Measurements from ENCODE around the gene MRPL28.
"Not testable (repeated sequence)": the region's sequence is repeated elsewhere in the genome, so short reads cannot be mapped to it uniquely, and the experiment has no call there.

MRPL28 gene

GRCh38 chr16:386641-387156, 16.4 kb upstream of the MRPL28 start:
- H3K9ac ChIP-seq (ENCODE audit: low read depth, low read length) = no peak overlapping the region
- H3K36me3 ChIP-seq (ENCODE audit: control insufficient read depth, insufficient read depth, low read length) = no peaks in the 10 kb centered on the region

GRCh38 chr16:383326-384051, 13.2 kb upstream of the MRPL28 start:
- H3K9ac ChIP-seq (ENCODE audit: low read depth, low read length) = peak overlapping the region; percentile 73
- H3K9me3 ChIP-seq (ENCODE audit: control insufficient read depth, insufficient read depth, low read length) = no peaks in the 10 kb centered on the region
- peaks cover 15% of the 10 kb centered on the region for H3K4me1 ChIP-seq (ENCODE audit: control insufficient read depth, insufficient read depth, low read length)
- H3K4me3 ChIP-seq (ENCODE audit: low read depth, low read length) = peak overlapping the region; percentile 79
- H3K27me3 ChIP-seq (ENCODE audit: control insufficient read depth, insufficient read depth, low read length) = no peaks in the 10 kb centered on the region
- H3K36me3 ChIP-seq (ENCODE audit: control insufficient read depth, insufficient read depth, low read length) = no peaks in the 10 kb centered on the region

More at GRCh38 chr16:386641-387156, 16.4 kb upstream of the MRPL28 start:
- H3K27me3 ChIP-seq (ENCODE audit: control insufficient read depth, insufficient read depth, low read length) = no peaks in the 10 kb centered on the region
- H3K4me1 ChIP-seq (ENCODE audit: control insufficient read depth, insufficient read depth, low read length) = peaks cover 8% of the 10 kb centered on the region
- H3K9me3 ChIP-seq (ENCODE audit: control insufficient read depth, insufficient read depth, low read length) = no peaks in the 10 kb centered on the region
- H3K4me3 ChIP-seq (ENCODE audit: low read depth, low read length) = no peak overlapping the region

GRCh38 chr16:381789-382717, 11.7 kb upstream of the MRPL28 start, which contains the start of gene PGAP6:
Gene PGAP6, minus strand, starts transcription at chr16:381978. Its CDS starts 157 bp downstream, at chr16:381821.
- peaks cover 8% of the 10 kb centered on the region for H3K36me3 ChIP-seq (ENCODE audit: control insufficient read depth, insufficient read depth, low read length)
- no peaks in the 10 kb centered on the region for H3K9me3 ChIP-seq (ENCODE audit: control insufficient read depth, insufficient read depth, low read length)
- peaks cover 15% of the 10 kb centered on the region for H3K4me1 ChIP-seq (ENCODE audit: control insufficient read depth, insufficient read depth, low read length)
- H3K9ac ChIP-seq (ENCODE audit: low read depth, low read length) = peak within 1 kb of the TSS; percentile 76
- no peaks in the 10 kb centered on the region for H3K27me3 ChIP-seq (ENCODE audit: control insufficient read depth, insufficient read depth, low read length)
- peak within 1 kb of the TSS; percentile 79 for H3K4me3 ChIP-seq (ENCODE audit: low read depth, low read length)

- peak overlapping the region; percentile 70 for H3K9ac ChIP-seq (ENCODE audit: low read depth, low read length)
- peaks cover 17% of the 10 kb centered on the region for H3K36me3 ChIP-seq (ENCODE audit: control insufficient read depth, insufficient read depth, low read length)
- peak overlapping the region; percentile 79 for H3K4me3 ChIP-seq (ENCODE audit: low read depth, low read length)
- H3K4me1 ChIP-seq (ENCODE audit: control insufficient read depth, insufficient read depth, low read length) = peaks cover 11% of the 10 kb centered on the region
- no peaks in the 10 kb centered on the region for H3K27me3 ChIP-seq (ENCODE audit: control insufficient read depth, insufficient read depth, low read length)
- no peaks in the 10 kb centered on the region for H3K9me3 ChIP-seq (ENCODE audit: control insufficient read depth, insufficient read depth, low read length)
Measured at GRCh38 chr16:381012-381788, 10.9 kb upstream of the MRPL28 start.

- Histone ChIP-seq H3K27me3 (ENCODE audit: control insufficient read depth, insufficient read depth, low read length) (no peaks in the 10 kb centered on the region), H3K4me1 (ENCODE audit: control insufficient read depth, insufficient read depth, low read length) (peaks cover 11% of the 10 kb centered on the region), H3K9ac (ENCODE audit: low read depth, low read length) (peak overlapping the region; percentile 70), H3K9me3 (ENCODE audit: control insufficient read depth, insufficient read depth, low read length) (no peaks in the 10 kb centered on the region), H3K36me3 (ENCODE audit: control insufficient read depth, insufficient read depth, low read length) (peaks cover 22% of the 10 kb centered on the region), H3K4me3 (ENCODE audit: low read depth, low read length) (peak overlapping the region; percentile 79)
Measured at GRCh38 chr16:380762-381011, 10.3 kb upstream of the MRPL28 start.

GRCh38 chr16:379961-380761, 9.8 kb upstream of the MRPL28 start:
- Histone ChIP-seq H3K36me3 (ENCODE audit: control insufficient read depth, insufficient read depth, low read length) (peaks cover 26% of the 10 kb centered on the region), H3K4me3 (ENCODE audit: low read depth, low read length) (peak overlapping the region; percentile 79), H3K4me1 (ENCODE audit: control insufficient read depth, insufficient read depth, low read length) (peaks cover 11% of the 10 kb centered on the region), H3K27me3 (ENCODE audit: control insufficient read depth, insufficient read depth, low read length) (no peaks in the 10 kb centered on the region), H3K9ac (ENCODE audit: low read depth, low read length) (peak overlapping the region; percentile 54), H3K9me3 (ENCODE audit: control insufficient read depth, insufficient read depth, low read length) (no peaks in the 10 kb centered on the region)

- H3K4me3 ChIP-seq (ENCODE audit: low read depth, low read length) = peak overlapping the region; percentile 26
Measured at GRCh38 chr16:379183-379960, 9.0 kb upstream of the MRPL28 start.

GRCh38 chr16:378821-379182, 8.5 kb upstream of the MRPL28 start:
- Histone ChIP-seq H3K27me3 (ENCODE audit: control insufficient read depth, insufficient read depth, low read length) (no peaks in the 10 kb centered on the region), H3K9ac (ENCODE audit: low read depth, low read length) (no peak overlapping the region), H3K36me3 (ENCODE audit: control insufficient read depth, insufficient read depth, low read length) (peaks cover 40% of the 10 kb centered on the region), H3K4me3 (ENCODE audit: low read depth, low read length) (peak overlapping the region; percentile 1), H3K9me3 (ENCODE audit: control insufficient read depth, insufficient read depth, low read length) (no peaks in the 10 kb centered on the region), H3K4me1 (ENCODE audit: control insufficient read depth, insufficient read depth, low read length) (peaks cover 7% of the 10 kb centered on the region)

More at GRCh38 chr16:379183-379960, 9.0 kb upstream of the MRPL28 start:
- peaks cover 34% of the 10 kb centered on the region for H3K36me3 ChIP-seq (ENCODE audit: control insufficient read depth, insufficient read depth, low read length)
- H3K9ac ChIP-seq (ENCODE audit: low read depth, low read length) = peak overlapping the region; percentile 54
- H3K27me3 ChIP-seq (ENCODE audit: control insufficient read depth, insufficient read depth, low read length) = no peaks in the 10 kb centered on the region
- H3K4me1 ChIP-seq (ENCODE audit: control insufficient read depth, insufficient read depth, low read length) = peaks cover 11% of the 10 kb centered on the region
- no peaks in the 10 kb centered on the region for H3K9me3 ChIP-seq (ENCODE audit: control insufficient read depth, insufficient read depth, low read length)

- H3K36me3 ChIP-seq (ENCODE audit: control insufficient read depth, insufficient read depth, low read length) = peaks cover 45% of the 10 kb centered on the region
- H3K9me3 ChIP-seq (ENCODE audit: control insufficient read depth, insufficient read depth, low read length); H3K4me1 ChIP-seq (ENCODE audit: control insufficient read depth, insufficient read depth, low read length); H3K27me3 ChIP-seq (ENCODE audit: control insufficient read depth, insufficient read depth, low read length); H3K9ac ChIP-seq (ENCODE audit: low read depth, low read length): not testable (repeated sequence)
- peak overlapping the region; percentile 1 for H3K4me3 ChIP-seq (ENCODE audit: low read depth, low read length)
Measured at GRCh38 chr16:378113-378820, 7.9 kb upstream of the MRPL28 start.

GRCh38 chr16:377419-377951, 7.1 kb upstream of the MRPL28 start:
- Histone ChIP-seq H3K27me3 (ENCODE audit: control insufficient read depth, insufficient read depth, low read length) (no peaks in the 10 kb centered on the region), H3K4me1 (ENCODE audit: control insufficient read depth, insufficient read depth, low read length) (peaks cover 7% of the 10 kb centered on the region), H3K4me3 (ENCODE audit: low read depth, low read length) (no peak overlapping the region), H3K36me3 (ENCODE audit: control insufficient read depth, insufficient read depth, low read length) (peaks cover 53% of the 10 kb centered on the region), H3K9me3 (ENCODE audit: control insufficient read depth, insufficient read depth, low read length) (no peaks in the 10 kb centered on the region), H3K9ac (ENCODE audit: low read depth, low read length) (no peak overlapping the region)
